K562 treated with DMSO at 1 percent for 4 hours (cell line): ENCODE results near the gene SEPTIN7. TPM values are rescaled to one million over a fixed set of nuclear protein-coding genes. Genes with fewer than 3 reads are reported as not detected.

Experiments used
- total RNA-seq: library from RNA; unstranded; fragments of 300-600 nt; gene quantifications from 2 replicates; pipeline ENCODE4 v1.2.3, GENCODE V29; 2022; ENCODE audit not compliant: insufficient read depth

The SEPTIN7 gene
- 84.0 and 86.4 TPM in 2 replicates for total RNA-seq

GRCh38 chr7:35800718-35801391 lies at the start of gene SEPTIN7:
Gene SEPTIN7, plus strand, starts transcription at chr7:35801057. Its CDS starts 153 bp downstream, at chr7:35801210.

Other genes starting within 250 kb of the SEPTIN7 start
- gene HERPUD2, start 105.9 kb upstream of the SEPTIN7 start, total RNA-seq: 14.7 and 22.3 TPM in 2 replicates